G401 (cell line): Measurements from ENCODE around the gene POLR3G. TPM values are rescaled to one million over a fixed set of nuclear protein-coding genes. Genes with fewer than 3 reads are reported as not detected.

ENCODE experiments used
- total RNA-seq: library from RNA; depleted of rRNA; stranded (reverse); fragments of >200 nt; shearing (Covaris generic); gene quantifications from 2 replicates; pipeline ENCODE4 v1.2.3, GENCODE V29; 2014; rRNA removed

The POLR3G gene
- total RNA-seq, 1 experiment from 2014 or later = 16.3 TPM

Other genes with a start within 250 kb of the POLR3G start
- 20.2 and 48.4 TPM in 2 replicates for gene CETN3, start 65.1 kb upstream of the POLR3G start, total RNA-seq
- 4.3 and 5.5 TPM in 2 replicates for gene MBLAC2, start 93 bp upstream of the POLR3G start, total RNA-seq
- 3.8 and 6.2 TPM in 2 replicates for gene LYSMD3, start 54.7 kb downstream of the POLR3G start, total RNA-seq
- not detected in 2 replicates for gene ADGRV1, start 83.9 kb downstream of the POLR3G start, total RNA-seq